Fibroblast of peridontal ligament (primary cell): Measurements from ENCODE around the gene TSBP1.
"Not testable (repeated sequence)": the region's sequence is repeated elsewhere in the genome, so short reads cannot be mapped to it uniquely, and the experiment has no call there.

Source experiments
- DNase-seq: peaks from one replicate; pipeline ENCODE4 v3.0.0-alpha.2; 2010; ENCODE audit errors: extremely low read depth

The TSBP1 gene

DNA sequence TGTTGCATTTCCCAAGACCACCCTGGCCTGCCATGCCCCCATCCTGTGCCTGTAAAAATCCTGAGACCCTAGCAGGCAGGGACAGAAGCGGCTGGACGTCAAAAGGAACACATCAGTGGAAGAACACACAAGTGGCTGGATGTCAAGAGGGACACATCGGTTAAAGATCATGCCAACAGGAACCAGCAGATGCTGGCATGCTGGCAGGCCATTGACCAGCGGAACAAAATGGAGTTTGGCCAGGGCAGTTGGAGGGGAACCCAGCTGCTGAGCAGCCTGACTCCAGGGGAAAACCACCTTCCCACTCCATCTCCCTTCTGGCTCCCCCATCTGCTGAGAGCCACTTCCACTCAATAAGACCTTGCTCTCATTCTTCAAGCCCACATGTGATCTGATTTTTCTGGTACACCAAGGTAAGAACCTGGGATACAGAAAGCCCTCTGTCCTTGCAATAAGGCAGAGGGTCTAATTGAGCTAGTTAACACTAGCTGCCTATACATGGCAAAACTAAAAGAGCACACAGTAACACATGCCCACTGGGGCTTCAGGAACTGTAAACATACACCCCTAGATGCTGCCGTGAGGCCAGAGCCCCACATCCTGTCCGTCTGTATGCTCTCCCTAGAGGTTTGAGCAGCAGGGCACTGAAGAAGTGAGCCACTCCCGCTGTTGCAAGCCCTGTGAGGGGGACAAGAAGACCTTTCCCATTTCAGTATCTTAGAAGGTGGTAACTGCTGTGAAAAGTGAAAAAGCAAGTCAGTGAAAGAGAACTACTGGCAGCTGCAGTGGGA is 4.2 kb upstream of the TSBP1 start:
- DNase-seq = no peak

DNA sequence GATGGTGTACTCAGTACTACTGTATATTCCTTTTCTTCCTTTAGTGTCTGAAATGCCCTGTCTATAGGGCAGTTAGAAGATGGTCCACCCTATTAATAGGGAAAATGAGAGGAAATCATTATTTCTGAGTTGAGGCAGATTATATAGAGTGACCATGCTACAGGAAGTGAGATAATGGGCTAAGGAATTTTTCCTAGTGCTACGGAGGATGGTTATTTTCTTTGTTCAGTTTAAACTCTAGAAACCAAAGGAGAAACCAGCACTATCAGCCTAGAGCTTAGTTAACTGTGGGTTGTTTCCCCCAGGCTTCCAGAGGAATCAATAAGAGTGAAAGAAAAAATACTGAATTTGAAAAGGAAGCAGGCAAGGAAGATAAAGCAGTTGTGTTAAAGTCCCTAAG is 474 bp downstream of the TSBP1 start:
- DNase-seq = no peak

DNA sequence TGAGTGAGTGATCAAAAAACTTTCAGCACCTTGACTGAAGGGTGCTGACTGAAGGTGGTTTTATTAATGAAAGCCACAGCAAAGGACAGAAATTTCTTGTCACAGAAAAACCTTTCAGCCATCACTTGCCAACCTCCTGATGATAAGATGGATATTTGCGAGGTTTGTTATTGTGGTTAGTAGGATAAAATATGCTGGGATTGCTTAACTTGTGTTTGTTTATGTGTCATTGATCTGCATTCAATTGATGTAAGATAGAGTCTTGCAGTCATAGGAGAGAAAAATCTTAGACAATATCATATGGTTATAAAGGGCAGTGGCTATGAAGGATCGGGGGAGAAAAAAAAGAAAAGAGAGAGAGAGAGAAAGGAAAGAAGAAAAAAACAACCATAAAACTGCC is 1.2 kb downstream of the TSBP1 start:
- no peak for DNase-seq

- DNase-seq = peak; percentile 71
Measured at GRCh38 chr6:32369660-32370059, 2.0 kb downstream of the TSBP1 start.

DNA sequence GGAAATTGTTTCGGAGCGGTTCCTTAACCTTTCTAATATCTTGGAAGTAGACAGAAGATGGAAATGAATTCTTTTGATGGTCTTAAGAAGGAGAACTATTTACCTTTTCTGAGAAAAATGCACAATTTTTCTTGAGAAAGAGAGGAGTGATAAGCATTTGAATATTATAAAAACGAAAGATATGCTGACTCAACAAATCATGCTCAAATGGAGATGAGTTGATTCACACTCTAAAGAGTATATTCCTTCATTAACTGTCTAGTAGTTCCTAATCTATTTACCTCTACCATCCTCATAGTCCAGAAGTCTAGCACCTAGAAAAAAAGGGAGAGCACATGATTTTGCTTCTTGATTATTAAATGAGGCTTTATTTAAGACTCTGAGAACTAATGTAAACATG is 4.1 kb downstream of the TSBP1 start:
- no peak for DNase-seq

GRCh38 chr6:32359225-32359624 is 12.5 kb downstream of the TSBP1 start:
- DNase-seq = not testable (repeated sequence)

- DNase-seq = not testable (repeated sequence)
Measured at GRCh38 chr6:32358548-32358947, 13.2 kb downstream of the TSBP1 start.

DNA sequence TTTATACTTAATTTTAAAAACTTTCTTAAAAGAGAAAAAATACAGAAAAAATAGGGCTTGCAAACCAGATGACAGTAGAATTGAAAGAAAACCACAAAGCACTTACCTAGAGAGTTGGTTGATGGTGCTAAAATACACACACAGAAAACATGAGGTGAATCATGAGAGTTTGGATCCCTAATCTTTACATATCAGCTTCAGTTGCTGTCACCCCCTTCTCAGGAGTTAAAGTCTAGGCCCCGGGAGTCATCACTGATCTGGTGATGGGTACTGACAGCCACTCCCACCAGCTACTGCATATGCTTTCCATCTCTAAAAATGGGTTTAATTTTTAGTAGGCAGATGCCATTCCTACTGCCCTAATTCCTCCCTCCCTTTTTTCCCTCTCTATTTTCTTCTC is 16.7 kb downstream of the TSBP1 start:
- DNase-seq = no peak

- no peak for DNase-seq
Measured at GRCh38 chr6:32353348-32353747, 18.4 kb downstream of the TSBP1 start.

GRCh38 chr6:32340242-32340641 is 31.5 kb downstream of the TSBP1 start:
- no peak for DNase-seq

GRCh38 chr6:32337186-32337805 is 34.4 kb downstream of the TSBP1 start:
- no peak for DNase-seq

GRCh38 chr6:32332433-32332832 is 39.3 kb downstream of the TSBP1 start:
- DNase-seq = no peak

GRCh38 chr6:32329141-32329540 is 42.6 kb downstream of the TSBP1 start:
- no peak for DNase-seq

- DNase-seq = no peak
Measured at GRCh38 chr6:32327103-32327502, 44.6 kb downstream of the TSBP1 start.

DNA sequence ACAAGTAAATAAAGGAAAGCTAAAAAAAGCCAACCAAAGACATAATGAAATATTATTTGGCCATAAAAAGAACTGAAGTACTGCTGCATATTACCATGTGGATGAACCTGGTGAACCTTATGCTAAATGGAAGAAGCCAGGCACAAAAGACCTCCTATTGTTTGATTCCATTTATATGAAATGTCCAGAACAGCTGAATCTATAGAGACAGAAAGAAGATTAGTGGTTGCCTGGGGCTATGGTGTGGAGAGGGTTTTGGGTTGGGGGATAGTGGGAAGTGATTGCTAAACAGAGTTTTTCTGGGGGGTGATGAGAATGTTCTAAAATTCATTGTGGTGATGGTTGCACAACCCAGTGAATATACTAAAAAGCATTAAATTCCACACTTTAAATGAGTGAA is 53.2 kb downstream of the TSBP1 start:
- no peak for DNase-seq

GRCh38 chr6:32317541-32317940 is 54.2 kb downstream of the TSBP1 start:
- DNase-seq = no peak

DNA sequence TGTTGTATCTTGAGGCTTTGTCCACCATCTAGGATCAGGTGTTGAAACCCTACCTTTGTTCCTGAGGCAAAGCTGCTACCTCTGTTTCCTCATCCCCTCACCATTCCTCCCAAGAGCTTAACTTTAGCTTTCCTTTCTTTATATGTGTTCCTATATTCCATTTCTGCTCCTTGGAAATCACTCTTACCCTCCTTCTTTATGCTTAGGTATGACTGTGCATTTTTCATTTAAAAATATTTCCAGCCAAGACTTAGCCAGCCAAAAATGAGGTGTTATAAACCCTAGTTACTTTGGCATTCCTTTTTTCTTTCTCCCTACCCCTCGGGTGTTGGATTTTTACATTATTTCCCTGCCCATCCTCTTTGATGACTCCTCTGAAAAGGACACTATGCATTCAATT is 57.7 kb downstream of the TSBP1 start:
- DNase-seq = no peak

GRCh38 chr6:32298632-32299336 is 72.9 kb downstream of the TSBP1 start:
- no peak for DNase-seq

DNA sequence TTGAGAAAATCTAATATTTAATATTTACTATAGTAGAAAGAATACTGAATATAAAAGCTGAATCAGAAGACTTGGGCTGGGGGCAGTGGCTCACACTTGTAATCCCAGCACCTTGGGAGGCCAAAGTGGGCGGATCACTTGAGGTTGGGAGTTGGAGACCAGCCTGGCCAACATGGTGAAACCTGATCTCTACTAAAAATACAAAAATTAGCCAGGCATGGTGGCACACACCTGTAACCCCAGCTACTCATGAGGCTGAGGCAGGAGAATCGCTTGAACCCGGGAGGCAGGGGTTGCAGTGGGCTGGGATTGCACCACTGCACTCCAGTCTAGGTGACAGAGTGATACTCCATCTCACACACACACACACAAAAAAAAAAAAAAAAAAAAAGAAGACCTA is 76.7 kb downstream of the TSBP1 start:
- not testable (repeated sequence) for DNase-seq

DNA sequence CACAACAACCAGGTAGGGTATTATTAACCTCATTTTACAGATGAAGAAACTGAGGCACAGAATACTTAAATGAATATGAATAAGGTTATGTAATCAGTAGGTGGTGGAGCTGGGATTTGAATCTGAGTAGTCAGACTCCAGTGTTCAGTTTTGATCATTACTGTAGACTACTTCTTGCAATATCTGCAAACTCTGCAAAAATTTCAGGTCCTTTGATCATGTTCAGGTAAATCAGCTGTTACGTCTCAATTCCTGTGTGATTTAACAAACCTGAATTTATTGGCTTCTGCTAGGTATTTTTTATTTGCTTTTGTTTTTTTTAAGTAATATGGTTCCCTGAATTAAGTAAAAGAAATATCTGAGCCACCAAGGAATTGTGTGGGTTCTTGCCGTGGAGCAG is 77.1 kb downstream of the TSBP1 start:
- no peak for DNase-seq

- no peak for DNase-seq
Measured at GRCh38 chr6:32293695-32294094, 78.0 kb downstream of the TSBP1 start.

DNA sequence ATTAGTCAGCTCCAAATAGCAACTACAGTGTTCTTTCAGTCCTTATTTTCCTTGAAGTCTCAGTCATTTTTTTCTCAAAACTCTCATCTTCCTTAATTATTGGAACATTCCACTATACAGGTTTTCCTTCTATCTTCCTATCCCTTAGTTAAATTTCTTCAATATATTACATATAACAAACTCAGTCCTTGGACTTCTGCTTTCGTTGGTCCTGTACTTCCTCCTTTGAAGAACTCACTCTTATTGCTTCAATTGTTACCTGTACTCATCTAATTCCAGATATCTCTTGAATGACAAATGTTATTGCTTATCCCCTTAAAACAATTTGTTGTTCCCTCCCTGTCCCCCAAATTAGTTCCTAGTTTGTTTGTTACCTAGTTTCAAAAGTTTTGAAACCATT is 80.2 kb downstream of the TSBP1 start:
- DNase-seq = no peak

DNA sequence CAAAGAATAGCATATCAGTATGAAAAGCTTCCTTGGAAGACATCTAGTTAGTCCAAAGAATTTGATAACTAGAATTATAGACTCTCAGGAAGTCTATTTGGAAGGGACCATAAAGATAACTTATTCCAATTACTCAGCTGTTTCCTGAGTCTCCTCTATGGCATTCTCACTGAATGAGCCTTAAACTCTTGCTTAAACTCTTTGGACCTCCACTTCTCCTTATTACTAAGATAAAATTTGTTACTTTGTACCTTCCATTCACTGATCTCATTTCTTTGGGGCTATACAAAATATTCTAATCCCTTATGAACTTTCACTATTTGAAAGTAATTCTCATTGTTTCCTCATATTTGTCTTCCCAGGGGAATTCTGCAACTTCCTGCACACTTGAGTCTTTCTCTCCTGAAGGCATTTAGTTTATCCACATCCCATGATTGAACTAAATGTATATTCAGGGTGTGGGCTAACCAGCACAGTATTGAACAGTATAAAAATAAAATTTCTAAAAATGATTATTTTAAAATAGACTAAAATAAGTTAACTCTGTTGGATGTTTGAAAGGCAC is 80.7 kb downstream of the TSBP1 start:
- no peak for DNase-seq
